ENCODE measurements around the gene CHST7.

- no peak for TF ChIP-seq CTCF (conservative IDR thresholded peaks at IDR 0.05; ENCODE audit: low read depth, low read length)
- no peak for TF ChIP-seq EZH2phosphoT487 (IDR thresholded peaks at IDR 0.05; ENCODE audit: borderline replicate concordance, low read length)
- TF ChIP-seq EZH2 (IDR thresholded peaks at IDR 0.05; ENCODE audit: low read length, unreplicated experiment) = no peak
Observed at GRCh38 chrX:46624090-46624786, 50.7 kb downstream of the CHST7 start.

Data from PC-3 (cell line).